Renal pelvis (tissue), 4 donors: Measurements from ENCODE around the gene BOD1. TPM values are rescaled to one million over a fixed set of nuclear protein-coding genes. Genes with fewer than 3 reads are reported as not detected.

Experiments
- DNase-seq: peaks from one replicate; pipeline ENCODE4 v3.0.0-alpha.2; 2013
- polyA plus RNA-seq, 3 donors: library from polyadenylated mRNA; unstranded; fragments of 120-200 nt; gene quantifications; one replicate each; pipeline ENCODE4 v1.2.1, GENCODE V29; 2013; ENCODE audit not compliant: insufficient read length in 3 of 3

The BOD1 gene
- polyA plus RNA-seq, 3 donors: 115 to 126 (median 119) TPM

- DNase-seq: no peak
Measured at GRCh38 chr5:173644673-173645436, 28.4 kb upstream of the BOD1 start.

GRCh38 chr5:173643964-173644363 lies 27.5 kb upstream of the BOD1 start:
- DNase-seq: peak; percentile 60

GRCh38 chr5:173642895-173643481 lies 26.5 kb upstream of the BOD1 start:
- no peak for DNase-seq

GRCh38 chr5:173642191-173642816 lies 25.9 kb upstream of the BOD1 start:
- DNase-seq: no peak

GRCh38 chr5:173640156-173640804 lies 23.8 kb upstream of the BOD1 start:
- no peak for DNase-seq

GRCh38 chr5:173638126-173639040 lies 21.9 kb upstream of the BOD1 start:
- peak; percentile 58 for DNase-seq

- no peak for DNase-seq
Measured at GRCh38 chr5:173637340-173637739, 20.9 kb upstream of the BOD1 start.

GRCh38 chr5:173634465-173634983 lies 18.1 kb upstream of the BOD1 start:
- DNase-seq: no peak

- DNase-seq: no peak
Measured at GRCh38 chr5:173633304-173633703, 16.9 kb upstream of the BOD1 start.

- DNase-seq: no peak
Measured at GRCh38 chr5:173631478-173631877, 15.0 kb upstream of the BOD1 start.

- no peak for DNase-seq
Measured at GRCh38 chr5:173630724-173631365, 14.4 kb upstream of the BOD1 start.

GRCh38 chr5:173629628-173630027 lies 13.2 kb upstream of the BOD1 start:
- DNase-seq: no peak

GRCh38 chr5:173628501-173628900 lies 12.1 kb upstream of the BOD1 start:
- DNase-seq: no peak

- no peak for DNase-seq
Measured at GRCh38 chr5:173627860-173628392, 11.5 kb upstream of the BOD1 start.

- DNase-seq: no peak
Measured at GRCh38 chr5:173627271-173627670, 10.8 kb upstream of the BOD1 start.

- no peak for DNase-seq
Measured at GRCh38 chr5:173626505-173626820, 10.0 kb upstream of the BOD1 start.

GRCh38 chr5:173625673-173626504 lies 9.4 kb upstream of the BOD1 start:
- no peak for DNase-seq

- no peak for DNase-seq
Measured at GRCh38 chr5:173625261-173625660, 8.8 kb upstream of the BOD1 start.

- DNase-seq: no peak
Measured at GRCh38 chr5:173624282-173624681, 7.8 kb upstream of the BOD1 start.

GRCh38 chr5:173623789-173624188 lies 7.3 kb upstream of the BOD1 start:
- no peak for DNase-seq
